Testis (tissue), 3 donors: Measurements from ENCODE around the gene SPCS3. TPM values are rescaled to one million over a fixed set of nuclear protein-coding genes. Genes with fewer than 3 reads are reported as not detected.

Experiments
- DNase-seq: peaks from one replicate; pipeline ENCODE4 v3.0.0-alpha.2; 2019
- H3K27ac ChIP-seq, 2 donors: fragments of 200-600 bp; sonication (generic); one replicate each; pipeline ENCODE4 v1.5.1; 2019
- H3K27me3 ChIP-seq: fragments of 200-600 bp; sonication (generic); one replicate; pipeline ENCODE4 v1.5.1; 2019
- H3K36me3 ChIP-seq: fragments of 200-600 bp; sonication (generic); one replicate; pipeline ENCODE4 v1.5.1; 2017; ENCODE audit warnings: low read depth; ENCODE audit errors: missing control alignments
- H3K4me1 ChIP-seq: fragments of 200-600 bp; sonication (generic); one replicate; pipeline ENCODE4 v1.5.1; 2019
- H3K4me3 ChIP-seq, 2 donors: fragments of 200-600 bp; sonication (generic); one replicate each; pipeline ENCODE4 v1.5.1; 2017 to 2019
- H3K9me3 ChIP-seq: fragments of 200-600 bp; sonication (generic); one replicate; pipeline ENCODE4 v1.5.1; 2017
- CTCF ChIP-seq, 3 experiments: fragments of 450-650 bp in 2 of 3; fragments of 200-600 bp in 1 of 3; sonication (generic) in 1 of 3; IDR thresholded peaks; one replicate each; pipeline ENCODE4 v1.5.1; 2016 to 2019; ENCODE audit warnings: antibody characterized with exemption in 3 of 3, mild to moderate bottlenecking in 2 of 3, moderate library complexity in 1 of 3
- POLR2A ChIP-seq: fragments of 450-650 bp; IDR thresholded peaks from one replicate; pipeline ENCODE4 v1.6.1; 2017; ENCODE audit warnings: antibody characterized with exemption, mild to moderate bottlenecking, moderate library complexity
- WGBS, 2 donors: methylation state at CpG; one replicate each; pipeline ENCODE4 v1.1.5; 2018; 5-methylcytosine and 5-hydroxymethylcytosine counted together
- intact Hi-C: fragments of 100-400 bp; cut with DNase I; formaldehyde crosslinking; loops from one replicate; pipeline ENCODE4 v1.15.1; 2023; ENCODE audit warnings: low total_unique reads
- polyA plus RNA-seq: library from polyadenylated mRNA; stranded (reverse); fragments of 350-450 nt; fragmentation: Illumina TruSeq; extraction: RNeasy Lipid Tissue Mini Kit (QIAGEN cat#74804); gene quantifications from one replicate; pipeline ENCODE4 v1.2.3, GENCODE V29; 2014; ENCODE audit warnings: low read depth, low replicate concordance; ENCODE audit not compliant: insufficient read depth
- total RNA-seq, 2 donors: library from RNA; depleted of rRNA; stranded (reverse); fragments of >200 nt; gene quantifications; one replicate each; pipeline ENCODE4 v1.2.3, GENCODE V29; 2016

The SPCS3 gene
- total and polyA plus RNA-seq, 3 donors from 2014 or later: 26.6 to 30.2 (median 29.2) TPM

GRCh38 chr4:176333076-176333475 is 13.3 kb downstream of the SPCS3 start:
- no peaks in the 10 kb centered on the region for H3K4me1 ChIP-seq
- TF ChIP-seq POLR2A: no peak
- TF ChIP-seq CTCF (IDR thresholded peaks at IDR 0.05): no peak
- intact Hi-C loops: no loop called here
- no peaks in the 10 kb centered on the region for H3K36me3 ChIP-seq
- 54 to 60% methylated on average over 3 of the region's 3 CpGs for WGBS, 2 donors
- H3K27ac ChIP-seq: no peak overlapping the region
- H3K4me3 ChIP-seq: no peak overlapping the region
- DNase-seq: no peak
- no peaks in the 10 kb centered on the region for H3K9me3 ChIP-seq
- no peaks in the 10 kb centered on the region for H3K27me3 ChIP-seq

GRCh38 chr4:176334066-176334465 is 14.3 kb downstream of the SPCS3 start:
- no peaks in the 10 kb centered on the region for H3K36me3 ChIP-seq
- no peak for DNase-seq
- no peak overlapping the region for H3K27ac ChIP-seq
- H3K9me3 ChIP-seq: no peaks in the 10 kb centered on the region
- no peaks in the 10 kb centered on the region for H3K4me1 ChIP-seq
- TF ChIP-seq POLR2A (no peak), CTCF (IDR thresholded peaks at IDR 0.05) (no peak)
- no peak overlapping the region for H3K4me3 ChIP-seq
- intact Hi-C loops: no loop called here
- WGBS, 2 donors: 65 to 74% methylated on average over 5 of the region's 5 CpGs
- no peaks in the 10 kb centered on the region for H3K27me3 ChIP-seq

- Histone ChIP-seq H3K9me3 (no peaks in the 10 kb centered on the region), H3K4me1 (no peaks in the 10 kb centered on the region), H3K36me3 (no peaks in the 10 kb centered on the region), H3K27ac (no peak overlapping the region), H3K4me3 (no peak overlapping the region), H3K27me3 (no peaks in the 10 kb centered on the region)
- no peak for TF ChIP-seq POLR2A
- TF ChIP-seq CTCF (IDR thresholded peaks at IDR 0.05): no peak
- 91 to 94% methylated on average over 1 of the region's 1 CpG for WGBS, 2 donors
- intact Hi-C loops: no loop called here
- no peak for DNase-seq
Measured at GRCh38 chr4:176335421-176335820, 15.7 kb downstream of the SPCS3 start.

- no peaks in the 10 kb centered on the region for H3K9me3 ChIP-seq
- H3K27ac ChIP-seq: no peak overlapping the region
- TF ChIP-seq POLR2A (no peak), CTCF (IDR thresholded peaks at IDR 0.05) (no peak)
- no peaks in the 10 kb centered on the region for H3K27me3 ChIP-seq
- intact Hi-C loops: loop anchor here (5.0 kb wide), 1 partner anchor 303 kb away; no protein-coding TSS in a partner anchor
- H3K4me1 ChIP-seq: no peaks in the 10 kb centered on the region
- no peak overlapping the region for H3K4me3 ChIP-seq
- 48 to 50% methylated on average over 3 of the region's 3 CpGs for WGBS, 2 donors
- no peaks in the 10 kb centered on the region for H3K36me3 ChIP-seq
- no peak for DNase-seq
Measured at GRCh38 chr4:176339936-176340761, 20.4 kb downstream of the SPCS3 start.
